PFSK-1 (cell line): ENCODE data around the gene ZNF410.

ENCODE experiments used
- FOXP2 ChIP-seq: optimal IDR thresholded peaks from 2 replicates; pipeline ENCODE3; 2011; ENCODE audit warnings: borderline replicate concordance, control low read depth, inconsistent platforms; ENCODE audit not compliant: insufficient read depth; ENCODE audit errors: extremely low read length, extremely low read depth
- POLR2AphosphoS5 ChIP-seq: IDR thresholded peaks from 2 replicates; pipeline ENCODE4 v1.6.1; 2012; ENCODE audit warnings: low read depth, mild to moderate bottlenecking, control low read depth, low read length, moderate library complexity
- SIN3A ChIP-seq: IDR thresholded peaks from 2 replicates; pipeline ENCODE4 v1.6.1; 2012; ENCODE audit warnings: mild to moderate bottlenecking, low read length, moderate library complexity, borderline replicate concordance; ENCODE audit not compliant: insufficient read depth
- TAF1 ChIP-seq: IDR thresholded peaks from 2 replicates; pipeline ENCODE4 v1.6.1; 2012; ENCODE audit warnings: low read length, control low read depth, borderline replicate concordance; ENCODE audit not compliant: insufficient read depth
- TF ChIP-seq, protein P1 (sequence below), 2 experiments: IDR thresholded peaks; 2 replicates each; pipeline versions ENCODE4 v1.6.1 to v1.8.0; 2011 to 2012; ENCODE audit warnings: low read depth in 2 of 2, low read length in 2 of 2, control low read depth in 1 of 2, inconsistent platforms in 1 of 2, mild to moderate bottlenecking in 1 of 2, moderate library complexity in 1 of 2; ENCODE audit not compliant: insufficient read depth in 1 of 2

The ZNF410 gene

DNA sequence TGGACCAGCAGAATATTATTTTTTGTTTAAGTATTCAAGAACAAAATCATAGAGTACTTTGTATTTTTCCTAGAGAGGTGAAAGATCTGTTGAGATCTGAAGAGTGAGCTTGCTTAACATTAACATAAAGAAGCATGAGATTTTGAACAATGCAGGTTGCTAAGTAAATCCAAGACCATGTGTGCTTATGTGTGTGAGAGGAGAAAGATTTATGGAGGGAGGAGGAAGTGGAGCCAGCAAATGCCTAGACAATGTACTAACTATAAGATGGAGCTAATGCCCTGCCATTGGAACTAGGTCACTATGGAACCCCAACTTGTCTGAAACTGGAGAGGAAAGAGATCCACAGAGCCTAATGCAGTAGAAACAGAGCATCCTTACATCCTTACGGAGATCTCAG is 49.9 kb downstream of the ZNF410 start:
- TF ChIP-seq, protein P1, sequence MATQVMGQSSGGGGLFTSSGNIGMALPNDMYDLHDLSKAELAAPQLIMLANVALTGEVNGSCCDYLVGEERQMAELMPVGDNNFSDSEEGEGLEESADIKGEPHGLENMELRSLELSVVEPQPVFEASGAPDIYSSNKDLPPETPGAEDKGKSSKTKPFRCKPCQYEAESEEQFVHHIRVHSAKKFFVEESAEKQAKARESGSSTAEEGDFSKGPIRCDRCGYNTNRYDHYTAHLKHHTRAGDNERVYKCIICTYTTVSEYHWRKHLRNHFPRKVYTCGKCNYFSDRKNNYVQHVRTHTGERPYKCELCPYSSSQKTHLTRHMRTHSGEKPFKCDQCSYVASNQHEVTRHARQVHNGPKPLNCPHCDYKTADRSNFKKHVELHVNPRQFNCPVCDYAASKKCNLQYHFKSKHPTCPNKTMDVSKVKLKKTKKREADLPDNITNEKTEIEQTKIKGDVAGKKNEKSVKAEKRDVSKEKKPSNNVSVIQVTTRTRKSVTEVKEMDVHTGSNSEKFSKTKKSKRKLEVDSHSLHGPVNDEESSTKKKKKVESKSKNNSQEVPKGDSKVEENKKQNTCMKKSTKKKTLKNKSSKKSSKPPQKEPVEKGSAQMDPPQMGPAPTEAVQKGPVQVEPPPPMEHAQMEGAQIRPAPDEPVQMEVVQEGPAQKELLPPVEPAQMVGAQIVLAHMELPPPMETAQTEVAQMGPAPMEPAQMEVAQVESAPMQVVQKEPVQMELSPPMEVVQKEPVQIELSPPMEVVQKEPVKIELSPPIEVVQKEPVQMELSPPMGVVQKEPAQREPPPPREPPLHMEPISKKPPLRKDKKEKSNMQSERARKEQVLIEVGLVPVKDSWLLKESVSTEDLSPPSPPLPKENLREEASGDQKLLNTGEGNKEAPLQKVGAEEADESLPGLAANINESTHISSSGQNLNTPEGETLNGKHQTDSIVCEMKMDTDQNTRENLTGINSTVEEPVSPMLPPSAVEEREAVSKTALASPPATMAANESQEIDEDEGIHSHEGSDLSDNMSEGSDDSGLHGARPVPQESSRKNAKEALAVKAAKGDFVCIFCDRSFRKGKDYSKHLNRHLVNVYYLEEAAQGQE (IDR thresholded peaks at IDR 0.05; ENCODE audit: insufficient read depth in 1 of 2, low read depth in 2 of 2, low read length in 2 of 2): no peak
- no peak for TF ChIP-seq FOXP2
- TF ChIP-seq POLR2AphosphoS5: no peak
- no peak for TF ChIP-seq SIN3A
- TF ChIP-seq TAF1: no peak

DNA sequence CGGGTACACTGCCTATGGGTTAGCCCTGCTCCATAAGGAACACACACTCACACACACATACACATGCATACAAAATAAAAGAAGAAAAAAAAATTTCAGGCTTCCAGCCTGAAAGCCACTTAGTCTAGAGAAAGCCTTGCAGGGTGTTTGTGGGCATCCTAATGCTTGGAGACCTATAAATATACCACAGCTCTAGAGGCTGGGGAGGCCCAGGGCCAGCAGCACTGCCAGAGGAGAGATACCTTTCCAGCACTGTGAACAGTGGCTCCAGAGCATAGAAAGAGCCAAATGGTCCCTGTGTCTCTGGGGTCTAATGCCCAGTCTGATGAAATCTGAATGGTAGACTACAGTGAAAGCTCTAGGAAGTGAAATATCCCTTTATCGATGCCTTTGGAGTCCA is 50.4 kb downstream of the ZNF410 start:
- TF ChIP-seq SIN3A: no peak

DNA sequence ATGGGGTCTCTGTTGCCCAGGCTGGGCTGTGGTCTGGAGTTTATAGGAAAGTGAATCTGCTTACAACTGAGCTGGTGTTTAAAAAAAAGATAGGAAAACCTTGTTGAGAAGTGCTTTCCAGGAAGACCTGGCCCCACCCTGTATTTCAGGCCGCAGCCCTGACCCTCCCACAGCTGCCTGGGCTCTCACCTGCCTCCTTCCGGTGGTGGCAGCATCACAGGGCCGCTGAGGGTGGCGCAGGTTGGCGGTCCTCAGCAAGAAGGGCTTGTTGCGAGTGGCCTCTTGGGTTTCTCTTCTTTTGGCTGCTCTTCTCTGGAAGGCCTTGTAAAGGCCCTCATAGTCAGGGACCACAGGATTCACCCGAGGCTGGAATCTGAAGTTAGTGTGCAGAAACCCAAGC is 55.5 kb downstream of the ZNF410 start:
- TF ChIP-seq FOXP2: no peak
- TF ChIP-seq POLR2AphosphoS5: no peak
- TF ChIP-seq, protein P1 (IDR thresholded peaks at IDR 0.05; ENCODE audit: insufficient read depth in 1 of 2, low read depth in 2 of 2, low read length in 2 of 2): no peak
- no peak for TF ChIP-seq SIN3A
- TF ChIP-seq TAF1: no peak

DNA sequence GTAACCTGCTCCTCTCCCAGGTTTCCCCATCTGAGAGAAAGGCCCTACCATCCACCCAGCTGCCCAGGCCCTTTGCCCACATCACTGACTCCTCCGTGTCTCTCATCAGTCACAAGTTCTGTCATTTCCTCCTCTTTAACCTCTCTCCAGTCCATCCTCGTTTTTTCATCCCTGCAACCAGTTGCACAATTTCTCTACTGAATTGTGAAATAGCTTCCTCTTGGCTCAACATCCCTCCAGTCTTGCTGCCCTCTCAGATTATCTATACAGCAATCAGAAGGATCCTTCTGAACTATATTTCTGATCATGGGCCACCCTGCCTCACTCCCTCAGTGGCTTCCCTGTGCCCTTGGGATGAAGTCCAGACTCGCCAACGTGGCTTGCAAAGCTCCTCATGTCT is 56.4 kb downstream of the ZNF410 start:
- TF ChIP-seq TAF1: no peak
- no peak for TF ChIP-seq SIN3A
- TF ChIP-seq, protein P1 (IDR thresholded peaks at IDR 0.05; ENCODE audit: insufficient read depth in 1 of 2, low read depth in 2 of 2, low read length in 2 of 2): no peak
- TF ChIP-seq POLR2AphosphoS5: no peak
- no peak for TF ChIP-seq FOXP2

DNA sequence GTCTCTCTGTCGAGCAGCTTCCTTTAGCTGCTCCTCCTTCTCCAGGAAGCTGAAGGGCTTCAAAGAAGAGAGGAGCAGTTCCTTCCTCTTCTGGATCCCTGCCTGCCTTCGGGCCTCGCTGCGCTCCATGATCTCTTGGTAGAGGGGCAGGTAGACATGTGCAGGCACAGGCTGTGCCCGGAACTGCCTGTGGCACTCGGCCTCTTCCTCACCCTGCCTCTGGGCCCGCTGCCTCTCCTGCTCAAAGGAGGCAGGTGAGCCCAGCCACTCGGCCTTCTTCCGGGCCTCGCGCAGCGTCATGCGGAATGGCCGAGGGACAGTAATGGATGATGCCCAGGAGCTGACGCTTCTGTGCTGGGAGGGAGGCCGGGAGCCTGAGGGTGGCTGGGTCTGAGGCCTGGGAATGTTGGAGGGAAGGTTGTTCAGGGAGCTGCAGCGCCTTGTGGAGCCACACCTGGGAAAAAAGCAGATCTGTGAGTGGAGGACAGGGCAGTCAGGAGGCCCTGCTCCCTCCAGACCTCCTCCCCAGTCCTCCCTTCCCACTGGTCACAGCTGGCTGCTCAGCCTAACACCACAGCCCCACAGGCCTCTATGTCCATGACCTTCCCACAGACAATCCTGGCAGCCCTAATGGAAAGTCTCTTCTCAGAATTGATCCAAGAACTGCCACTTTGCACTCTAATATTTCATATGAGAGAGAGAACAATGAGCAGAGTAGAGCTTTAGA is 57.9 kb downstream of the ZNF410 start:
- no peak for TF ChIP-seq POLR2AphosphoS5
- TF ChIP-seq TAF1: no peak
- TF ChIP-seq FOXP2: no peak
- TF ChIP-seq SIN3A: no peak
- TF ChIP-seq, protein P1 (IDR thresholded peaks at IDR 0.05; ENCODE audit: insufficient read depth in 1 of 2, low read depth in 2 of 2, low read length in 2 of 2): no peak
